Large intestine (tissue), 3 donors: ENCODE measurements around the gene CNTNAP1. TPM values are rescaled to one million over a fixed set of nuclear protein-coding genes. Genes with fewer than 3 reads are reported as not detected.
"Not testable (repeated sequence)": the region's sequence is repeated elsewhere in the genome, so short reads cannot be mapped to it uniquely, and the experiment has no call there.

Experiments used
- DNase-seq, 2 donors: peaks; one replicate each; pipeline versions ENCODE4 v3.0.0 to v3.0.0-alpha.2; 2013
- H3K27ac ChIP-seq: one replicate; pipeline ENCODE4 v1.5.1; 2013; ENCODE audit warnings: low read length
- H3K27me3 ChIP-seq: 2 replicates; pipeline ENCODE4 v1.6.1; 2013; ENCODE audit warnings: low read length; ENCODE audit not compliant: control insufficient read depth, insufficient read depth
- H3K36me3 ChIP-seq: 2 replicates; pipeline ENCODE4 v1.6.1; 2013; ENCODE audit warnings: low read length; ENCODE audit not compliant: control insufficient read depth, insufficient read depth
- H3K4me1 ChIP-seq: one replicate; pipeline ENCODE4 v1.6.1; 2013; ENCODE audit warnings: low read length; ENCODE audit not compliant: control insufficient read depth, insufficient read depth
- H3K4me3 ChIP-seq: one replicate; pipeline ENCODE4 v1.5.1; 2013; ENCODE audit warnings: low read length
- H3K9me3 ChIP-seq: one replicate; pipeline ENCODE4 v1.6.1; 2013; ENCODE audit warnings: mild to moderate bottlenecking, low read depth, low read length, moderate library complexity; ENCODE audit not compliant: control insufficient read depth
- WGBS: methylation state at CpG from one replicate; pipeline ENCODE4 v1.1.5; 2013; ENCODE audit warnings: low lambda C conversion rate; ENCODE audit not compliant: insufficient coverage; 5-methylcytosine and 5-hydroxymethylcytosine counted together
- polyA plus RNA-seq: library from polyadenylated mRNA; unstranded; fragments of 120-200 nt; gene quantifications from one replicate; pipeline ENCODE4 v1.2.1, GENCODE V29; 2013

The CNTNAP1 gene
- polyA plus RNA-seq, 1 donor = 7.5 TPM

DNA sequence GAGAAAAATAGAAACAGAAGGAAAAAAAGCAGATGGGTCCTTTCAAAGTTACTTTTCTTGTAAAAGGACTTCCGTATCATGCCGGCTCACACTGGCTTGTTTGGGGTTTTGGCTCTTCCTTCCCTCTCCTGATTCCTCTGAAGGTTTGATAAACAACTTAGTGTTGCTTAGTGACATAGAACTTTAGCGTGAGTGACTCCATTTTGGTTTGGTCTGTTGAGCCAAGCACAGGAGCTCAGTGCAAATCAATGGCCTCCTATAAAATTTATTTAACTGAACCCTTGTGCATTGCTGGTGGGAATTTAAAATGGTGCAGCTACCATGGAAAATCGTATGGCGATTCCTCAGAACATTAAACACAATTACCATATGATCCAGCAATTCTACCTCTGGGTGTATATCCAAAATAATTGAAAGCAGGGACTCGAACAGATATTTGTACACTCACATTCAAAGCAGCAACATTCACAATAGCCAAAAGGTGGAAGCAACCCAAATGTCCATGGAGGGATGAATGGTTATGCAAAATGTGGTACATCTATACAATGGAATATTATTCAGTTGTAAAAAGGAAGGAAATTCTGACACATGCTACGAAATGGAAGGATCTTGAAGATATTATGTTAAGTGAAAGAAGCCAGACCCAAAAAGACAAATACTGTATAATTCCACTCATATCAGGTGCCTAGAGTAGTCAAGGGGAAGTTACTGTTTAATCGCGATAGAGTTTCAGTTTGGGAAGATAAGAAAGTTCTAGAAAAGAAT is 24.3 kb upstream of the CNTNAP1 start:
- Histone ChIP-seq H3K27ac (no peak overlapping the region), H3K9me3 (no peaks in the 10 kb centered on the region), H3K27me3 (peaks cover 5% of the 10 kb centered on the region), H3K4me1 (peaks cover 18% of the 10 kb centered on the region), H3K36me3 (peaks cover 3% of the 10 kb centered on the region), H3K4me3 (no peak overlapping the region)
- 100% methylated on average over 1 of the region's 9 CpGs for WGBS
- no peak for DNase-seq

DNA sequence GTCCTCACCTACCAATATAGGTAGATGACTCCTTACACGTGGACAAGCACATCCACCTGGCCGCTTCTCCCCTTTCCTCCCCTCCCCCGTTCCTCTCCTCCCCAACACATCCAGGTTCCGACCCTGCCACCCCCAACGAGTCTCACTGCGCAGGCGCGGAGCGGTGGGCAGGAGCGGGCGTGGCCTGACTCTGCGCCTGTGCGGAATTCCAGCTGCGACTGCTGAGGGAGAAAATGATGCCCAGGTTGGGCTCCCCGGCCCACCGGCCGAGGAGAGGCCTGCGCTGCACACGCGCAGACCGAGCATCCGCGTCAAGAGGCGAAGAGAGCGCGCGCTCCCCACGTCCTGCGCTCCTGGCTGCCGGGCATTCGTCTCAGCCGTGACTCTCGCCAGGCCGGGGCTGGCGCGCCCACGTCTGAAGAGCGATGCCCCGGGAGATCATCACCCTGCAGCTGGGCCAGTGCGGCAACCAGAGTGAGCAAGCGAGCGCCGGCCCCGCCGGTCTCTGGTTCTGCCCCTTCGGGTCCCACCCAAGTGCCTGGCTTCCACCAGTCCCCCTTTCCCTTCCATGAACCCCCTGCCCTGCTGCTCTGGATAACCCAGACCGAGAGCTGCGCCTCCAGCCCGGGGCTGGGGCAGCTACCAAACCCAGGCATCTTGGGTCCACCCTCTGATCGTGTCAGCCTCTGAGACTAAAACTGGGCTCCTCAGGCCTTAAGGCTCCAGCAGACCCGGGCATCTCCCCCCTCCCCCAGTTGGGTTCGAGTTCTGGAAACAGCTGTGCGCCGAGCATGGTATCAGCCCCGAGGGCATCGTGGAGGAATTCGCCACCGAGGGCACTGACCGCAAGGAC is 23.0 kb upstream of the CNTNAP1 start, which contains the start of gene TUBG2:
TUBG2 (plus strand) TSS at position 206 of the 853 bp plus-strand sequence; CDS start at position 426, 220 bp downstream.
- H3K4me3 ChIP-seq = peak within 1 kb of the TSS; percentile 76
- H3K4me1 ChIP-seq = peaks cover 13% of the 10 kb centered on the region
- no peaks in the 10 kb centered on the region for H3K9me3 ChIP-seq
- no CpG with 5 or more reads among the region's 59 CpGs for WGBS
- H3K27ac ChIP-seq = peak within 1 kb of the TSS; percentile 61
- H3K36me3 ChIP-seq = peaks cover 7% of the 10 kb centered on the region
- no peaks in the 10 kb centered on the region for H3K27me3 ChIP-seq
- peak; percentile 86 for DNase-seq

DNA sequence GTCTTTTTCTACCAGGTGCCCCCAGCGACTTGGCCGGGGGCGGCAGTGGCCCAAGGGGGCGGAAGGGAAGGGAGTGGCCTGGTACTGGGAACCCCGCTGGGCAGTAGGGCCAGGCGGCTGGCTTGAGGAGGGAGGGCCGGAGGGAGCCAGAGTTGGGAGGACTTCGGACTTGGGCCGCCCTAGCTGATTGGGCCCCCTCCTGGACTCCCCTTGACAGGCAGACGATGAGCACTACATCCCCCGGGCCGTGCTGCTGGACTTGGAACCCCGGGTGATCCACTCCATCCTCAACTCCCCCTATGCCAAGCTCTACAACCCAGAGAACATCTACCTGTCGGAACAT is 22.4 kb upstream of the CNTNAP1 start:
- not testable (repeated sequence) for DNase-seq
- WGBS = no CpG with 5 or more reads among the region's 14 CpGs

DNA sequence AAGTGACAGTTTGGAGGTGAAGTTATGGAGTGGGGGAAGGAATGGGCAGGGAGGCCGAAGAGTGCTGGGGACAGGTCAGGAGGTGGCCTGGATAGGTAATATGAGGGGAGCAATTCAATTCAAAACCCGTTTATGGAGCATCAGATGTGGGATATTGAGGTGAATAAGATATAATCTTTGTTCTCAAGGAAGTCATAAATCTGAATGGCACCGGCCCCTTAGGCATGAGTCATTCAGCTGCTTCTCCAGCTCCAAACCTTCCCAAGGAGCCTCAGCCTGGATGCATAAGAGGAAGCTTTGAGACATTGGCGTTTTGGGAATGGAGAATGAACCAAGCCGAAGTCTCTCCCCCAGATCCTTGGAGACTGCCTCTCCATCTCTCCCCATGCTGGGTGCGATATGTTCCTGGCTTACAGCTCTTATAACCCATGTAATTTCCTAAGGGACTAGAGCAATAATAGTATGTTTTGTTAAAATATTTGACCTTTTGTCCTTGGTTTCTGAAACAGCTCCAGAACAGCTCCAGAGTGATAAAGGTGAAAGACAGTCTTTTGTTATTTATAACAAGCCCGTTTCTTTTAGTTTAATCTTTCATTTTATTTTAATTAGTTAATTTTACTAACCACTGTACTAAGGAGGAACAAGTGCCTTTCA is 21.5 kb upstream of the CNTNAP1 start:
- no peaks in the 10 kb centered on the region for H3K9me3 ChIP-seq
- H3K27ac ChIP-seq = peak overlapping the region; percentile 23
- H3K4me1 ChIP-seq = peaks cover 13% of the 10 kb centered on the region
- H3K36me3 ChIP-seq = peaks cover 12% of the 10 kb centered on the region
- 67% methylated on average over 1 of the region's 7 CpGs for WGBS
- no peaks in the 10 kb centered on the region for H3K27me3 ChIP-seq
- peak in 1 of 2 donors; percentile 76 for DNase-seq
- H3K4me3 ChIP-seq = no peak overlapping the region

More for the DNA sequence above, 22.4 kb upstream of the CNTNAP1 start:
- Histone ChIP-seq H3K27ac (peak overlapping the region; percentile 23), H3K4me1 (peaks cover 13% of the 10 kb centered on the region)
- H3K27me3 ChIP-seq, H3K4me3 ChIP-seq, H3K36me3 ChIP-seq, H3K9me3 ChIP-seq: not testable (repeated sequence)

DNA sequence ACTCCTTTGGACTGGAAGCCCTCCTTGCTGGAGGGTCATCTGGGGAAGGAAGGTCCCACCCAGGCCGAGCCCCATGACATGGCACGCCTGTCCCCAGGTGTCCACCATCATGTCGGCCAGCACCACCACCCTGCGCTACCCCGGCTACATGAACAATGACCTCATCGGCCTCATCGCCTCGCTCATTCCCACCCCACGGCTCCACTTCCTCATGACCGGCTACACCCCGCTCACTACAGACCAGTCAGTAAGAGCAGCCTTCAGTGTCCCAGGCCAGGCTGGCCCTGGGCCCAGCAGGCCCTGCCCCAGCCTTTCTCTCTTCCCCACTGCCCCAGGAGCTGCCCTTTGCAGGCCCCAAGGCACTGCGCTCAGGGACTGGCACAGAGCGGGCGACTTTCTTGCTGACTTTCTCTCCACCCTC is 16.7 kb upstream of the CNTNAP1 start:
- Histone ChIP-seq H3K4me1 (peaks cover 6% of the 10 kb centered on the region), H3K9me3 (no peaks in the 10 kb centered on the region), H3K36me3 (peaks cover 42% of the 10 kb centered on the region), H3K4me3 (no peak overlapping the region), H3K27ac (no peak overlapping the region), H3K27me3 (peaks cover 5% of the 10 kb centered on the region)
- WGBS = no CpG with 5 or more reads among the region's 14 CpGs
- DNase-seq = no peak

DNA sequence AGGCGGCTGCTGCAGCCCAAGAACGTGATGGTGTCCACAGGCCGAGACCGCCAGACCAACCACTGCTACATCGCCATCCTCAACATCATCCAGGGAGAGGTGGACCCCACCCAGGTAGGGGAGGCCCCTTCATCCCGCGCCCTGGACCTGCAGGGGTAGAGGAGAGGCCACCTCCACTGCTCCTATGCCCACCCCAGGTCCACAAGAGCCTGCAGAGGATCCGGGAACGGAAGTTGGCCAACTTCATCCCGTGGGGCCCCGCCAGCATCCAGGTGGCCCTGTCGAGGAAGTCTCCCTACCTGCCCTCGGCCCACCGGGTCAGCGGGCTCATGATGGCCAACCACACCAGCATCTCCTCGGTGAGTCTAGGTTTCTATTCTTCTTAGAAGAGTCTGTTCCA is 16.2 kb upstream of the CNTNAP1 start:
- not testable (repeated sequence) for H3K27ac ChIP-seq, H3K4me3 ChIP-seq, DNase-seq, H3K27me3 ChIP-seq, H3K4me1 ChIP-seq, H3K9me3 ChIP-seq
- H3K36me3 ChIP-seq = peaks cover 45% of the 10 kb centered on the region
- WGBS = 100% methylated on average over 1 of the region's 16 CpGs

DNA sequence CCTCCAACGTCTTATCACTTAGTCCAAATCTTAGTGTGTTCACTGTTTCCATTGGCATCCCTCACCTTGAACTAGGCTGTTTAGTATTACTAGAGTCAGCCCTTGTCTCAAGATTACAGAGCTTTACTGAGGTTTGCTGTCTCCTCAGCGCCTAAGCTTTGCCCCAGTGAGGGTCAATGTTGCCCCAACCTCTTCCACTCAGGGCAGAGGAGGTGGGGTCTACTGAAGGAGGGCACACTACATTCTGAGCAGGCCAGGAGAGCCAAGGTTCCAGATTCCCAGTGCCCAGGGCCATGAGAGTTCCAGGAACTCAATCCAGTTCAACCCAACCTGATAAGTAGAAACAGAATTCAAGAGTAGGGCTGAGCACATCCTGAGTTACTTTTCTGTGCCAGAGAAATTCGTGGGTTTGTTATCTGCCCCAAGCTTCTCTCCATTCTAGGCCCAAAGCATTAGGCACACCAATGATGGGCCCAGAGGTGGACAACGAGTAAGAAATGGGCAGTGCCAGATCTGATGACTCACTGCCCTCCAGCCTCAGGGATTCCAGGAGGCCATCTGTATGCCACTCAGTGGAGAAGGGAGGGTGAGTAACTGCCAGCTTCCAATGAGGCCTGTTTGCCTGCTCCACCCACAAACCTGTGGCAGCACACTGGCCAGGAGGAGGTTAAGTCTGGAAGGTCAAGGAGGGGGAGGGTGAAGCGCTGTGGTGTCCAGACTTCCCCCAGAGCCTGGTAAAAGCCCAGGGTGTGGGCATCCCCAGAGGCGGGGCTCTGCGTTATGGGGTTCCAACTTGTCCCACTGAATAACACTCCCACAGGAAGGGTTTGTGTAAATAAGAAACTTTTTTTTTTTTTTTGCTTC is 15.0 kb upstream of the CNTNAP1 start:
- 60% methylated on average over 1 of the region's 7 CpGs for WGBS
- Histone ChIP-seq H3K27ac (no peak overlapping the region), H3K4me3 (no peak overlapping the region), H3K4me1 (peaks cover 8% of the 10 kb centered on the region), H3K27me3 (peaks cover 22% of the 10 kb centered on the region), H3K9me3 (peaks cover 7% of the 10 kb centered on the region), H3K36me3 (peaks cover 54% of the 10 kb centered on the region)
- DNase-seq = no peak

DNA sequence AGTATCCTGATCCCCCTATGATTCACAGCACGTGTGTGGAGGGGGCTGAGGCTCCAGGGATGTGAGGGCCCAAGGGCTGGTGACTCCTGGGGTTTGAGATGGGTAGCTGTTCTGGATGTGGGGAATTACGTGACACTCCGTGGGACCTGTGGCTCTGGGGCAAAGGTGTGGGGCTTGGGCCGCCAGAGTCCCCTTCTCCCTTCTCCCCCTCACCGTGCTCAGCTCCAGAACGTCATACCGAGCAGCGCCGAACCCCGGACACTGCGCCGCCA is 12.7 kb upstream of the CNTNAP1 start:
- peaks cover 61% of the 10 kb centered on the region for H3K36me3 ChIP-seq
- no peak overlapping the region for H3K4me3 ChIP-seq
- H3K27me3 ChIP-seq = peaks cover 45% of the 10 kb centered on the region
- peaks cover 13% of the 10 kb centered on the region for H3K9me3 ChIP-seq
- WGBS = no CpG with 5 or more reads among the region's 12 CpGs
- H3K27ac ChIP-seq = no peak overlapping the region
- H3K4me1 ChIP-seq = peaks cover 22% of the 10 kb centered on the region
- no peak for DNase-seq

DNA sequence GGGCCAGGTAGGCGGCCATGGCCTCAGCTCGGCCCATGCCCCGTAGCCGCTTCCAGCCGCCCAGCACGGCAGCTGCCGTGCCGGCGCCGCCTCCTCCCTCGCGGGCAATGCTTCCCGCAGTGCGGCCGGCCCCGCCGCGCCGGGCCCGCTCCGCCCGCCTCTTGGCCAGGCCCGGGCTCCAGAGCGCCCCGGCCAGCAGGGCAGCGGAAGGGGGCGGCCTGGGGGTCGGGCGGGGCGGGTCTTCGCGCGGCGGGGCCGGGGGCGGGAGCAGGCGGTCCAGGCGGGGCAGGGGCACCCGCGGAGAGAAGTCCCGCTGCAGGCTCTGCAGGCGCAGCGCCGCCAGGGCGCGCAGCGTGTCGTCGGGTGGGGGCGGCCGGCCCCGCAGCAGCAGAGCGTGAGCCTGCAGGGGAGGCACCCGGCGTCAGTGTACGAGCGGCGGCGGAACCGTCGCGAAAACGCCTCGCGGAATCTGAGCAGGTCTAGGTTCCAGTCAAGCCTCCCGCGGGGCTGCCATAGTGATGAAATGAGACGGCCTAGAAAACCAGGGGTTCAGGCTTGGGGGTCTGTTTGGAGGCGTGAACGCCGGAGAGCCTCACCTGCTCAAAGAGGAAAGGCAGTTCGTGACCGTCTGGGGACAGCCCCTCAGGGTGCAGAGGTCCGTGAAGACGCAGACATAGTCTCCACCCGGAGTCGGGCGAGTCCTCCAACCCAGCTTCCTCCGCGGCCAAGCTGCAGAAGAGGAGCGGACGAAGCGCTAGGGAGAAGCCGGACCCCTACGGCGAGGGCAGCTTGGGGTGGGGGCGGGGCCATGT is 12.1 kb upstream of the CNTNAP1 start:
- H3K9me3 ChIP-seq = peaks cover 13% of the 10 kb centered on the region
- peaks cover 51% of the 10 kb centered on the region for H3K27me3 ChIP-seq
- peak in 1 of 2 donors; percentile 57 for DNase-seq
- no peak overlapping the region for H3K4me3 ChIP-seq
- peaks cover 28% of the 10 kb centered on the region for H3K4me1 ChIP-seq
- no CpG with 5 or more reads among the region's 87 CpGs for WGBS
- peaks cover 61% of the 10 kb centered on the region for H3K36me3 ChIP-seq
- no peak overlapping the region for H3K27ac ChIP-seq
